ENCODE measurements around the gene ARGLU1. TPM values are rescaled to one million over a fixed set of nuclear protein-coding genes. Genes with fewer than 3 reads are reported as not detected.

ARGLU1 gene
- total RNA-seq, 1 donor from 2014 or later = 32.4 TPM

GRCh38 chr13:106505732-106506131 lies 62.2 kb downstream of the ARGLU1 start:
- Histone ChIP-seq H3K27ac (ENCODE audit: low read depth, low read length) (no peak overlapping the region), H3K4me1 (ENCODE audit: control insufficient read depth in 3 of 3, insufficient read depth in 3 of 3, low read length in 3 of 3) (peaks cover 6 to 12% (median 7%) of the 10 kb centered on the region in 3 donors), H3K4me3 (ENCODE audit: low read length in 3 of 3) (no peak overlapping the region), H3K27me3 (ENCODE audit: control insufficient read depth in 3 of 3, insufficient read depth in 3 of 3, low read length in 3 of 3) (no peaks in the 10 kb centered on the region), H3K36me3 (ENCODE audit: control insufficient read depth in 3 of 3, insufficient read depth in 3 of 3, low read length in 3 of 3) (no peaks in the 10 kb centered on the region), H3K9me3 (ENCODE audit: control insufficient read depth in 3 of 3, low read length in 3 of 3) (no peaks in the 10 kb centered on the region), H3K9ac (ENCODE audit: low read depth in 1 of 3, low read length in 3 of 3) (no peak overlapping the region)

- Histone ChIP-seq H3K27me3 (ENCODE audit: control insufficient read depth in 3 of 3, insufficient read depth in 3 of 3, low read length in 3 of 3) (no peaks in the 10 kb centered on the region), H3K4me3 (ENCODE audit: low read length in 3 of 3) (no peak overlapping the region), H3K36me3 (ENCODE audit: control insufficient read depth in 3 of 3, insufficient read depth in 3 of 3, low read length in 3 of 3) (no peaks in the 10 kb centered on the region), H3K27ac (ENCODE audit: low read depth, low read length) (no peak overlapping the region), H3K9me3 (ENCODE audit: control insufficient read depth in 3 of 3, low read length in 3 of 3) (no peaks in the 10 kb centered on the region), H3K9ac (ENCODE audit: low read depth in 1 of 3, low read length in 3 of 3) (no peak overlapping the region), H3K4me1 (ENCODE audit: control insufficient read depth in 3 of 3, insufficient read depth in 3 of 3, low read length in 3 of 3) (peaks cover 7 to 16% (median 8%) of the 10 kb centered on the region in 3 donors)
Observed at GRCh38 chr13:106505295-106505694, 62.6 kb downstream of the ARGLU1 start.

DNA sequence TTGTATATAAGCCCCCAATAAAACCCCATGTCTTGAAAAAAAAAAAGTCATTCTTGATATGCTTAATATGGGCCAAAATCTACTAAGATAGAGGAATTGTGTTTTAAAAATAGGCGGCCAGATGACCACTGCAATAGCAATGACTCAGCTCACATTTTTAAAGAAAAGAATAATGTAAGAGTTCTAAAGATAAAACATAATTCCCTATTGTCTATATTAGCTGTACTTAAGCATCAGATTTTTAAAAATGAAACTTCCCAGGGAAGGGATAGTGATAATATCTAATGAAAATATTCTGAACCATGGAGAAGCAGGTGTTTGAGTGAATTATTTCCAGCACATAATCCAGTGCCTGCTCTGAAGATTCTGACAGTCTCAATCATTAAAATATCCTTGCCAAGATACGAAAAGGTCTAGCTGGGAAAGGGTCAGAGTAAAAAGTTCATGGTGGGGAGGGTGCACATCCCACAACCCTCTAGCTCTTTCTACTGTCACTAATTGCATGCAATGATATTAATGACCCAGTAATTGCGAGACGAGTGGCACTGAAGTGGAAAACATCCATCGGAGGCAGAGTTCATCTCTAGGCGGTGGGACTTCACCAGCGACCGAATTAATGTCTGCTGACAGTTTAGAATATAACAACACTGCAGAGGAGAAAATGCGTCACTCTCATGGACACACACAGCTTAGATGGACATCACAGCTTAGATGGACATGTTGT lies 64.0 kb downstream of the ARGLU1 start:
- no peaks in the 10 kb centered on the region for H3K27me3 ChIP-seq (ENCODE audit: control insufficient read depth in 3 of 3, insufficient read depth in 3 of 3, low read length in 3 of 3)
- no peak overlapping the region for H3K27ac ChIP-seq (ENCODE audit: low read depth, low read length)
- H3K36me3 ChIP-seq (ENCODE audit: control insufficient read depth in 3 of 3, insufficient read depth in 3 of 3, low read length in 3 of 3) = no peaks in the 10 kb centered on the region
- H3K9ac ChIP-seq (ENCODE audit: low read depth in 1 of 3, low read length in 3 of 3) = no peak overlapping the region
- H3K4me3 ChIP-seq (ENCODE audit: low read length in 3 of 3) = no peak overlapping the region
- no peaks in the 10 kb centered on the region for H3K9me3 ChIP-seq (ENCODE audit: control insufficient read depth in 3 of 3, low read length in 3 of 3)
- H3K4me1 ChIP-seq (ENCODE audit: control insufficient read depth in 3 of 3, insufficient read depth in 3 of 3, low read length in 3 of 3) = peaks cover 11 to 21% (median 16%) of the 10 kb centered on the region in 3 donors

- no peak overlapping the region for H3K9ac ChIP-seq (ENCODE audit: low read depth in 1 of 3, low read length in 3 of 3)
- H3K27ac ChIP-seq (ENCODE audit: low read depth, low read length) = no peak overlapping the region
- H3K4me3 ChIP-seq (ENCODE audit: low read length in 3 of 3) = no peak overlapping the region
- H3K9me3 ChIP-seq (ENCODE audit: control insufficient read depth in 3 of 3, low read length in 3 of 3) = no peaks in the 10 kb centered on the region
- H3K36me3 ChIP-seq (ENCODE audit: control insufficient read depth in 3 of 3, insufficient read depth in 3 of 3, low read length in 3 of 3) = no peaks in the 10 kb centered on the region
- no peaks in the 10 kb centered on the region for H3K27me3 ChIP-seq (ENCODE audit: control insufficient read depth in 3 of 3, insufficient read depth in 3 of 3, low read length in 3 of 3)
- peaks cover 15 to 22% (median 21%) of the 10 kb centered on the region in 3 donors for H3K4me1 ChIP-seq (ENCODE audit: control insufficient read depth in 3 of 3, insufficient read depth in 3 of 3, low read length in 3 of 3)
Observed at GRCh38 chr13:106503272-106503671, 64.7 kb downstream of the ARGLU1 start.

DNA sequence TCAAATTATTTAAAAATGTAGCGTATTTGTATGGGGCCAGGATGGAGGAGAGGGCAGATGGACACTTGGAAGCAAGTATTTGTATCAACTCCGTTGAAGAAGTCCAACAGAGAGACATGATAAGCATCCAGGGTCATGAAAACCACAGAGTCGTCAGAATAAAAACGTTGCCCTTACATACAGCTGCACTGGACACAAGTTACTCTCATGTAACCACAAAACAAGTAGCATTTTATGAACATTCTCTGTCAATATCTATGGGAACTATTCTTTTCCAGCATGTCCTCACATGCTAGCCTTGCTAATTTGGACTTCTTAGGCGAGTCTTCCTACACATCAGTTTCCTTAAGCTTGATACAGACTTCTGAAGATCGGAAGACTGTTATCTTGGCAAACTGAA lies 67.5 kb downstream of the ARGLU1 start:
- Histone ChIP-seq H3K4me3 (ENCODE audit: low read length in 3 of 3) (no peak overlapping the region), H3K9me3 (ENCODE audit: control insufficient read depth in 3 of 3, low read length in 3 of 3) (no peaks in the 10 kb centered on the region), H3K9ac (ENCODE audit: low read depth in 1 of 3, low read length in 3 of 3) (no peak overlapping the region), H3K36me3 (ENCODE audit: control insufficient read depth in 3 of 3, insufficient read depth in 3 of 3, low read length in 3 of 3) (no peaks in the 10 kb centered on the region), H3K27ac (ENCODE audit: low read depth, low read length) (no peak overlapping the region), H3K4me1 (ENCODE audit: control insufficient read depth in 3 of 3, insufficient read depth in 3 of 3, low read length in 3 of 3) (peaks cover 26 to 39% (median 32%) of the 10 kb centered on the region in 3 donors), H3K27me3 (ENCODE audit: control insufficient read depth in 3 of 3, insufficient read depth in 3 of 3, low read length in 3 of 3) (no peaks in the 10 kb centered on the region)

GRCh38 chr13:106499896-106500295 lies 68.0 kb downstream of the ARGLU1 start:
- Histone ChIP-seq H3K27me3 (ENCODE audit: control insufficient read depth in 3 of 3, insufficient read depth in 3 of 3, low read length in 3 of 3) (no peaks in the 10 kb centered on the region), H3K4me1 (ENCODE audit: control insufficient read depth in 3 of 3, insufficient read depth in 3 of 3, low read length in 3 of 3) (peaks cover 26 to 39% (median 32%) of the 10 kb centered on the region in 3 donors), H3K4me3 (ENCODE audit: low read length in 3 of 3) (peak overlapping the region in 1 of 3 donors; percentile 19), H3K36me3 (ENCODE audit: control insufficient read depth in 3 of 3, insufficient read depth in 3 of 3, low read length in 3 of 3) (no peaks in the 10 kb centered on the region), H3K27ac (ENCODE audit: low read depth, low read length) (peak overlapping the region; percentile 17), H3K9me3 (ENCODE audit: control insufficient read depth in 3 of 3, low read length in 3 of 3) (no peaks in the 10 kb centered on the region), H3K9ac (ENCODE audit: low read depth in 1 of 3, low read length in 3 of 3) (peak overlapping the region in 1 of 3 donors; percentile 50)

GRCh38 chr13:106499113-106499512 lies 68.8 kb downstream of the ARGLU1 start:
- peaks cover 21 to 37% (median 26%) of the 10 kb centered on the region in 3 donors for H3K4me1 ChIP-seq (ENCODE audit: control insufficient read depth in 3 of 3, insufficient read depth in 3 of 3, low read length in 3 of 3)
- H3K9me3 ChIP-seq (ENCODE audit: control insufficient read depth in 3 of 3, low read length in 3 of 3) = no peaks in the 10 kb centered on the region
- H3K4me3 ChIP-seq (ENCODE audit: low read length in 3 of 3) = no peak overlapping the region
- H3K27ac ChIP-seq (ENCODE audit: low read depth, low read length) = peak overlapping the region; percentile 20
- no peak overlapping the region for H3K9ac ChIP-seq (ENCODE audit: low read depth in 1 of 3, low read length in 3 of 3)
- no peaks in the 10 kb centered on the region for H3K27me3 ChIP-seq (ENCODE audit: control insufficient read depth in 3 of 3, insufficient read depth in 3 of 3, low read length in 3 of 3)
- H3K36me3 ChIP-seq (ENCODE audit: control insufficient read depth in 3 of 3, insufficient read depth in 3 of 3, low read length in 3 of 3) = peaks cover 0 to 4% (median 0%) of the 10 kb centered on the region in 3 donors

GRCh38 chr13:106498571-106498970 lies 69.4 kb downstream of the ARGLU1 start:
- no peaks in the 10 kb centered on the region for H3K27me3 ChIP-seq (ENCODE audit: control insufficient read depth in 3 of 3, insufficient read depth in 3 of 3, low read length in 3 of 3)
- peak overlapping the region in 2 of 3 donors; percentile 0 to 6 for H3K9ac ChIP-seq (ENCODE audit: low read depth in 1 of 3, low read length in 3 of 3)
- no peaks in the 10 kb centered on the region for H3K9me3 ChIP-seq (ENCODE audit: control insufficient read depth in 3 of 3, low read length in 3 of 3)
- peaks cover 0 to 5% (median 1%) of the 10 kb centered on the region in 3 donors for H3K36me3 ChIP-seq (ENCODE audit: control insufficient read depth in 3 of 3, insufficient read depth in 3 of 3, low read length in 3 of 3)
- H3K4me1 ChIP-seq (ENCODE audit: control insufficient read depth in 3 of 3, insufficient read depth in 3 of 3, low read length in 3 of 3) = peaks cover 19 to 35% (median 24%) of the 10 kb centered on the region in 3 donors
- no peak overlapping the region for H3K4me3 ChIP-seq (ENCODE audit: low read length in 3 of 3)
- H3K27ac ChIP-seq (ENCODE audit: low read depth, low read length) = peak overlapping the region; percentile 20

- Histone ChIP-seq H3K36me3 (ENCODE audit: control insufficient read depth in 3 of 3, insufficient read depth in 3 of 3, low read length in 3 of 3) (peaks cover 2 to 9% (median 5%) of the 10 kb centered on the region in 3 donors), H3K4me3 (ENCODE audit: low read length in 3 of 3) (no peak overlapping the region), H3K4me1 (ENCODE audit: control insufficient read depth in 3 of 3, insufficient read depth in 3 of 3, low read length in 3 of 3) (peaks cover 19 to 33% (median 20%) of the 10 kb centered on the region in 3 donors), H3K27me3 (ENCODE audit: control insufficient read depth in 3 of 3, insufficient read depth in 3 of 3, low read length in 3 of 3) (no peaks in the 10 kb centered on the region), H3K9me3 (ENCODE audit: control insufficient read depth in 3 of 3, low read length in 3 of 3) (no peaks in the 10 kb centered on the region), H3K27ac (ENCODE audit: low read depth, low read length) (no peak overlapping the region), H3K9ac (ENCODE audit: low read depth in 1 of 3, low read length in 3 of 3) (peak overlapping the region in 1 of 3 donors; percentile 0)
Observed at GRCh38 chr13:106498158-106498557, 69.8 kb downstream of the ARGLU1 start.

DNA sequence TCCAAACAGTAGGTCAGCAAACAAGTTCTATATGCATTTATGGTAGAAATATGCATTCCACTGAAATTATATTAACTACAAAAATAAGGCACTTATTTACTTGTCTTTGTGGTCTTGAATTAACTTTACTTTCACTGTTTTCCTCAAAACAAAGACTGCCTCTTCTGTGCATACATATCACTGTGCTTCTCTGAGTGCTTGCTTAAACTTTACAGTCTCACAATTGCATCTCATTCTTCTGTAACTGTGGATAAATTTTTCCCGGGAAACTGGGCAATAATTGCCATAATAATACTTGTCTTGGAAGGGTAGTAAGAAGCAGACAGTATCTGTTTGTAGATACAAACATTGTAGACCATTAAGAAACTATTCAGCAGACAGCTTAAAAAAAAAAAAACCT lies 70.9 kb downstream of the ARGLU1 start:
- H3K4me3 ChIP-seq (ENCODE audit: low read length in 3 of 3) = no peak overlapping the region
- H3K9me3 ChIP-seq (ENCODE audit: control insufficient read depth in 3 of 3, low read length in 3 of 3) = no peaks in the 10 kb centered on the region
- H3K27ac ChIP-seq (ENCODE audit: low read depth, low read length) = peak overlapping the region; percentile 55
- H3K4me1 ChIP-seq (ENCODE audit: control insufficient read depth in 3 of 3, insufficient read depth in 3 of 3, low read length in 3 of 3) = peaks cover 19 to 36% (median 20%) of the 10 kb centered on the region in 3 donors
- H3K27me3 ChIP-seq (ENCODE audit: control insufficient read depth in 3 of 3, insufficient read depth in 3 of 3, low read length in 3 of 3) = no peaks in the 10 kb centered on the region
- H3K9ac ChIP-seq (ENCODE audit: low read depth in 1 of 3, low read length in 3 of 3) = peak overlapping the region in 2 of 3 donors; percentile 44 to 46
- H3K36me3 ChIP-seq (ENCODE audit: control insufficient read depth in 3 of 3, insufficient read depth in 3 of 3, low read length in 3 of 3) = peaks cover 13 to 19% (median 16%) of the 10 kb centered on the region in 3 donors
